ENCODE results near the gene EMSY. TPM values are rescaled to one million over a fixed set of nuclear protein-coding genes. Genes with fewer than 3 reads are reported as not detected.

Gene EMSY
- total and polyA plus RNA-seq, 9 of the 15 experiments (the other 6 are each of a cell fraction or from before 2014, with no cell fraction given): 12.7 to 25.4 (median 17.9) TPM

GRCh38 chr11:76415073-76415472, 29.7 kb upstream of the EMSY start:
- no TSS peak for BruUV-seq (replicated peaks)
- in situ Hi-C loops (cut with MboI): no loop called here
- DNase-seq (ENCODE audit: extremely low read depth in 1 of 4, low spot score in 3 of 4) (no peak), ATAC-seq (no peak), FAIRE-seq (no peak)
- H3K4me2 ChIP-seq (ENCODE audit: insufficient read depth, low read length): no peak overlapping the region
- H3K79me2 ChIP-seq (ENCODE audit: control insufficient read depth, insufficient read depth, low read length): no peaks in the 10 kb centered on the region
- peaks cover 17 to 44% of the 10 kb centered on the region in 2 experiments; a peak in 4 of 5 replicates for H3K27me3 ChIP-seq (ENCODE audit: control insufficient read depth in 2 of 2, insufficient read depth in 2 of 2, low read length in 2 of 2)
- no peaks in the 10 kb centered on the region for H3K9me3 ChIP-seq (replicated peaks; ENCODE audit: control insufficient read depth, insufficient read depth, low read depth, low read length)
- no peak overlapping the region for H2AFZ ChIP-seq (ENCODE audit: low read depth, low read length)
- intact Hi-C loops (cut with micrococcal nuclease): no loop called here
- H3K4me3 ChIP-seq: no peak overlapping the region
- ChIA-PET POLR2A (interaction anchor here (1.0 kb wide), 1 partner anchor 10 kb away, joined by 3 read pairs; no protein-coding TSS in a partner anchor), CTCF (ENCODE audit: low intra/inter-chr PET ratio) (no interaction called here)
- H3K27ac ChIP-seq (ENCODE audit: extremely low read depth, low read depth, low read length): no peak overlapping the region
- H3K9ac ChIP-seq (ENCODE audit: insufficient read depth in 1 of 2, low read depth in 2 of 2, low read length in 2 of 2): no peak overlapping the region
- no peaks in the 10 kb centered on the region for H3K9me1 ChIP-seq (ENCODE audit: control insufficient read depth, insufficient read depth, low read length)
- H4K20me1 ChIP-seq (replicated peaks; ENCODE audit: control insufficient read depth, insufficient read depth, low read length): no peaks in the 10 kb centered on the region
- no peaks in the 10 kb centered on the region for H3K36me3 ChIP-seq (ENCODE audit: control insufficient read depth, insufficient read depth, low read length)
- no peaks in the 10 kb centered on the region for H3K4me1 ChIP-seq (replicated peaks in 1 of 2; ENCODE audit: control insufficient read depth in 2 of 2, insufficient read depth in 2 of 2, low read length in 2 of 2)
- TF ChIP-seq PRPF4 (IDR thresholded peaks at IDR 0.05; ENCODE audit: insufficient read depth, low read depth, low read length, poor library complexity, severe bottlenecking): no peak
- TF ChIP-seq ATF1 (CRISPR knock-in tag; IDR thresholded peaks at IDR 0.05): no peak
- no peak for TF ChIP-seq ATF1 (tag; IDR thresholded peaks at IDR 0.05)
- TF ChIP-seq CSDE1 (IDR thresholded peaks at IDR 0.05): no peak
- no peak for TF ChIP-seq ZNF695 (CRISPR knock-in tag; IDR thresholded peaks at IDR 0.05)
- no peak for TF ChIP-seq ZNF197 (CRISPR knock-in tag; IDR thresholded peaks at IDR 0.05; ENCODE audit: low read depth)
- TF ChIP-seq ZNF551 (CRISPR knock-in tag; IDR thresholded peaks at IDR 0.05): no peak
- TF ChIP-seq HEY1 (CRISPR knock-in tag; IDR thresholded peaks at IDR 0.05; ENCODE audit: borderline replicate concordance): no peak
- no peak for TF ChIP-seq FOXP4 (CRISPR knock-in tag; IDR thresholded peaks at IDR 0.05; ENCODE audit: borderline replicate concordance)
- TF ChIP-seq PHB2 (IDR thresholded peaks at IDR 0.05; ENCODE audit: low read depth): no peak
- TF ChIP-seq BMI1 (IDR thresholded peaks at IDR 0.05; ENCODE audit: low read length): no peak
- no peak for TF ChIP-seq ZBTB49 (CRISPR knock-in tag; IDR thresholded peaks at IDR 0.05; ENCODE audit: borderline replicate concordance)
- no peak for TF ChIP-seq ZNF212 (CRISPR knock-in tag; IDR thresholded peaks at IDR 0.05)
- TF ChIP-seq POLR2H (tag; IDR thresholded peaks at IDR 0.05; ENCODE audit: low read depth): no peak
- no peak for TF ChIP-seq THRB (CRISPR knock-in tag; conservative IDR thresholded peaks at IDR 0.05)
- no peak for TF ChIP-seq SMC3 (conservative IDR thresholded peaks at IDR 0.05; ENCODE audit: insufficient read depth, low read depth, low read length)

Data from K562 (cell line).